ENCODE data around the gene FAM89B. TPM values are rescaled to one million over a fixed set of nuclear protein-coding genes. Genes with fewer than 3 reads are reported as not detected.

The FAM89B gene
- total RNA-seq, 1 donor from 2014 or later: 14.6 TPM

- no peaks in the 10 kb centered on the region for H3K27me3 ChIP-seq (ENCODE audit: control insufficient read depth in 3 of 3, insufficient read depth in 3 of 3, low read length in 3 of 3)
- no peak overlapping the region for H3K9ac ChIP-seq (ENCODE audit: low read depth in 1 of 3, low read length in 3 of 3)
- peaks cover 11 to 15% (median 13%) of the 10 kb centered on the region in 3 donors for H3K4me1 ChIP-seq (ENCODE audit: control insufficient read depth in 3 of 3, insufficient read depth in 3 of 3, low read length in 3 of 3)
- no peak overlapping the region for H3K4me3 ChIP-seq (ENCODE audit: low read length in 3 of 3)
- H3K27ac ChIP-seq (ENCODE audit: low read depth, low read length): no peak overlapping the region
- no peaks in the 10 kb centered on the region for H3K9me3 ChIP-seq (ENCODE audit: control insufficient read depth in 3 of 3, low read length in 3 of 3)
- peaks cover 29 to 41% (median 36%) of the 10 kb centered on the region in 3 donors for H3K36me3 ChIP-seq (ENCODE audit: control insufficient read depth in 3 of 3, insufficient read depth in 3 of 3, low read length in 3 of 3)
These were observed 23.9 kb upstream of the FAM89B start for GRCh38 chr11:65548395-65548794.

- Histone ChIP-seq H3K36me3 (ENCODE audit: control insufficient read depth in 3 of 3, insufficient read depth in 3 of 3, low read length in 3 of 3) (peaks cover 27 to 41% (median 33%) of the 10 kb centered on the region in 3 donors), H3K27me3 (ENCODE audit: control insufficient read depth in 3 of 3, insufficient read depth in 3 of 3, low read length in 3 of 3) (no peaks in the 10 kb centered on the region), H3K9me3 (ENCODE audit: control insufficient read depth in 3 of 3, low read length in 3 of 3) (no peaks in the 10 kb centered on the region), H3K9ac (ENCODE audit: low read depth in 1 of 3, low read length in 3 of 3) (no peak overlapping the region), H3K4me3 (ENCODE audit: low read length in 3 of 3) (no peak overlapping the region), H3K27ac (ENCODE audit: low read depth, low read length) (no peak overlapping the region), H3K4me1 (ENCODE audit: control insufficient read depth in 3 of 3, insufficient read depth in 3 of 3, low read length in 3 of 3) (peaks cover 11 to 15% (median 13%) of the 10 kb centered on the region in 3 donors)
These were observed 23.2 kb upstream of the FAM89B start for GRCh38 chr11:65549096-65549495.

- Histone ChIP-seq H3K4me1 (ENCODE audit: control insufficient read depth in 3 of 3, insufficient read depth in 3 of 3, low read length in 3 of 3) (peaks cover 30 to 34% (median 33%) of the 10 kb centered on the region in 3 donors), H3K9me3 (ENCODE audit: control insufficient read depth in 3 of 3, low read length in 3 of 3) (no peaks in the 10 kb centered on the region), H3K27me3 (ENCODE audit: control insufficient read depth in 3 of 3, insufficient read depth in 3 of 3, low read length in 3 of 3) (no peaks in the 10 kb centered on the region), H3K36me3 (ENCODE audit: control insufficient read depth in 3 of 3, insufficient read depth in 3 of 3, low read length in 3 of 3) (peaks cover 12 to 36% (median 32%) of the 10 kb centered on the region in 3 donors), H3K27ac (ENCODE audit: low read depth, low read length) (no peak overlapping the region), H3K9ac (ENCODE audit: low read depth in 1 of 3, low read length in 3 of 3) (peak overlapping the region in 1 of 3 donors; percentile 64), H3K4me3 (ENCODE audit: low read length in 3 of 3) (no peak overlapping the region)
These were observed 20.6 kb upstream of the FAM89B start for GRCh38 chr11:65551572-65552387.

- peaks cover 36 to 40% (median 40%) of the 10 kb centered on the region in 3 donors for H3K4me1 ChIP-seq (ENCODE audit: control insufficient read depth in 3 of 3, insufficient read depth in 3 of 3, low read length in 3 of 3)
These were observed 19.9 kb upstream of the FAM89B start for GRCh38 chr11:65552388-65552951.

GRCh38 chr11:65553301-65554001, 18.9 kb upstream of the FAM89B start:
- Histone ChIP-seq H3K4me1 (ENCODE audit: control insufficient read depth in 3 of 3, insufficient read depth in 3 of 3, low read length in 3 of 3) (peaks cover 36 to 40% (median 40%) of the 10 kb centered on the region in 3 donors), H3K9ac (ENCODE audit: low read depth in 1 of 3, low read length in 3 of 3) (no peak overlapping the region), H3K36me3 (ENCODE audit: control insufficient read depth in 3 of 3, insufficient read depth in 3 of 3, low read length in 3 of 3) (peaks cover 12 to 30% (median 23%) of the 10 kb centered on the region in 3 donors), H3K4me3 (ENCODE audit: low read length in 3 of 3) (no peak overlapping the region), H3K27me3 (ENCODE audit: control insufficient read depth in 3 of 3, insufficient read depth in 3 of 3, low read length in 3 of 3) (no peaks in the 10 kb centered on the region), H3K9me3 (ENCODE audit: control insufficient read depth in 3 of 3, low read length in 3 of 3) (no peaks in the 10 kb centered on the region), H3K27ac (ENCODE audit: low read depth, low read length) (no peak overlapping the region)

More at GRCh38 chr11:65552388-65552951, 19.9 kb upstream of the FAM89B start:
- Histone ChIP-seq H3K27ac (ENCODE audit: low read depth, low read length) (no peak overlapping the region), H3K36me3 (ENCODE audit: control insufficient read depth in 3 of 3, insufficient read depth in 3 of 3, low read length in 3 of 3) (peaks cover 12 to 35% (median 30%) of the 10 kb centered on the region in 3 donors), H3K4me3 (ENCODE audit: low read length in 3 of 3) (peak overlapping the region in 1 of 3 donors; percentile 22), H3K9me3 (ENCODE audit: control insufficient read depth in 3 of 3, low read length in 3 of 3) (no peaks in the 10 kb centered on the region), H3K9ac (ENCODE audit: low read depth in 1 of 3, low read length in 3 of 3) (peak overlapping the region in 1 of 3 donors; percentile 64), H3K27me3 (ENCODE audit: control insufficient read depth in 3 of 3, insufficient read depth in 3 of 3, low read length in 3 of 3) (no peaks in the 10 kb centered on the region)

- Histone ChIP-seq H3K27me3 (ENCODE audit: control insufficient read depth in 3 of 3, insufficient read depth in 3 of 3, low read length in 3 of 3) (no peaks in the 10 kb centered on the region), H3K4me1 (ENCODE audit: control insufficient read depth in 3 of 3, insufficient read depth in 3 of 3, low read length in 3 of 3) (peaks cover 44 to 48% (median 48%) of the 10 kb centered on the region in 3 donors), H3K36me3 (ENCODE audit: control insufficient read depth in 3 of 3, insufficient read depth in 3 of 3, low read length in 3 of 3) (peaks cover 12 to 22% (median 15%) of the 10 kb centered on the region in 3 donors), H3K27ac (ENCODE audit: low read depth, low read length) (no peak overlapping the region), H3K4me3 (ENCODE audit: low read length in 3 of 3) (no peak overlapping the region), H3K9me3 (ENCODE audit: control insufficient read depth in 3 of 3, low read length in 3 of 3) (no peaks in the 10 kb centered on the region), H3K9ac (ENCODE audit: low read depth in 1 of 3, low read length in 3 of 3) (peak overlapping the region in 2 of 3 donors; percentile 0 to 64)
These were observed 18.1 kb upstream of the FAM89B start for GRCh38 chr11:65554057-65554818.

GRCh38 chr11:65554842-65555430, 17.4 kb upstream of the FAM89B start:
- Histone ChIP-seq H3K4me3 (ENCODE audit: low read length in 3 of 3) (no peak overlapping the region), H3K36me3 (ENCODE audit: control insufficient read depth in 3 of 3, insufficient read depth in 3 of 3, low read length in 3 of 3) (peaks cover 12 to 22% (median 15%) of the 10 kb centered on the region in 3 donors), H3K27ac (ENCODE audit: low read depth, low read length) (peak overlapping the region; percentile 81), H3K4me1 (ENCODE audit: control insufficient read depth in 3 of 3, insufficient read depth in 3 of 3, low read length in 3 of 3) (peaks cover 51 to 55% (median 54%) of the 10 kb centered on the region in 3 donors), H3K9ac (ENCODE audit: low read depth in 1 of 3, low read length in 3 of 3) (peak overlapping the region; percentile 21 to 64 (median 32)), H3K9me3 (ENCODE audit: control insufficient read depth in 3 of 3, low read length in 3 of 3) (no peaks in the 10 kb centered on the region), H3K27me3 (ENCODE audit: control insufficient read depth in 3 of 3, insufficient read depth in 3 of 3, low read length in 3 of 3) (no peaks in the 10 kb centered on the region)

- Histone ChIP-seq H3K9me3 (ENCODE audit: control insufficient read depth in 3 of 3, low read length in 3 of 3) (no peaks in the 10 kb centered on the region), H3K27me3 (ENCODE audit: control insufficient read depth in 3 of 3, insufficient read depth in 3 of 3, low read length in 3 of 3) (no peaks in the 10 kb centered on the region), H3K27ac (ENCODE audit: low read depth, low read length) (peak overlapping the region; percentile 81), H3K4me1 (ENCODE audit: control insufficient read depth in 3 of 3, insufficient read depth in 3 of 3, low read length in 3 of 3) (peaks cover 59 to 63% (median 63%) of the 10 kb centered on the region in 3 donors), H3K9ac (ENCODE audit: low read depth in 1 of 3, low read length in 3 of 3) (peak overlapping the region; percentile 13 to 64 (median 32)), H3K36me3 (ENCODE audit: control insufficient read depth in 3 of 3, insufficient read depth in 3 of 3, low read length in 3 of 3) (peaks cover 12 to 21% (median 15%) of the 10 kb centered on the region in 3 donors), H3K4me3 (ENCODE audit: low read length in 3 of 3) (peak overlapping the region in 1 of 3 donors; percentile 30)
These were observed 16.6 kb upstream of the FAM89B start for GRCh38 chr11:65555693-65556231.
